H1 (cell line): Measurements from ENCODE around the gene PTPA. TPM values are rescaled to one million over a fixed set of nuclear protein-coding genes. Genes with fewer than 3 reads are reported as not detected.

Experiments
- CHD1 ChIP-seq: IDR thresholded peaks from 2 replicates; pipeline ENCODE4 v1.6.1; 2012; ENCODE audit warnings: low read depth, low read length, improper control_type of control experiment
- EZH2 ChIP-seq: fragments of 200-600 bp; sonication (generic); IDR thresholded peaks from 2 replicates; pipeline ENCODE4 v1.7.1; 2012; ENCODE audit warnings: low read depth, mild to moderate bottlenecking, moderate library complexity, low read length, inconsistent platforms; ENCODE audit not compliant: severe bottlenecking
- HDAC6 ChIP-seq: IDR thresholded peaks from one replicate; pipeline ENCODE4 v1.7.1; 2012; ENCODE audit warnings: low read depth, mild to moderate bottlenecking, inconsistent platforms, low read length, moderate library complexity
- JUN ChIP-seq: IDR thresholded peaks from 2 replicates; pipeline ENCODE4 v1.6.1; 2011; ENCODE audit warnings: low read depth, mild to moderate bottlenecking, improper control_type of control experiment, low read length
- ZNF274 ChIP-seq: IDR thresholded peaks from 2 replicates; pipeline ENCODE4 v1.7.0; 2012; ENCODE audit warnings: low read length, borderline replicate concordance; ENCODE audit errors: extremely low read depth
- polyA plus RNA-seq, 7 experiments: library from polyadenylated mRNA; depleted of rRNA in 3 of 7; stranded (reverse) in 5 of 7; unstranded in 2 of 7; fragments of >200 nt in 5 of 7; fragments of 200-250 nt in 2 of 7; gene quantifications; 1 replicate in 5 of 7; 2 replicates in 1 of 7; 4 replicates in 1 of 7; pipeline versions ENCODE4 v1.2.1 to v1.2.3, GENCODE V29; 2011 to 2013; ENCODE audit warnings: missing spikeins in 2 of 7, mixed read lengths in 2 of 7
- total RNA-seq: library from RNA; stranded (reverse); fragmentation: NEBNext Ultra II Directional; extraction: Animal tissue kit (Norgen Biotek cat#: 25700); gene quantifications from 2 replicates; pipeline ENCODE4 v1.2.1, GENCODE V29; 2021
- TF ChIP-seq, protein P1 (sequence below): fragments of 300-600 bp; sonication (generic); IDR thresholded peaks from 2 replicates; pipeline ENCODE4 v1.7.1; 2012; ENCODE audit warnings: low read length, moderate library complexity, mild to moderate bottlenecking, inconsistent platforms; ENCODE audit not compliant: insufficient replicate concordance

Gene PTPA
- total and polyA plus RNA-seq, 2 of the 8 experiments (the other 6 are each of a cell fraction or from before 2014, with no cell fraction given) = 114 to 145 TPM

DNA sequence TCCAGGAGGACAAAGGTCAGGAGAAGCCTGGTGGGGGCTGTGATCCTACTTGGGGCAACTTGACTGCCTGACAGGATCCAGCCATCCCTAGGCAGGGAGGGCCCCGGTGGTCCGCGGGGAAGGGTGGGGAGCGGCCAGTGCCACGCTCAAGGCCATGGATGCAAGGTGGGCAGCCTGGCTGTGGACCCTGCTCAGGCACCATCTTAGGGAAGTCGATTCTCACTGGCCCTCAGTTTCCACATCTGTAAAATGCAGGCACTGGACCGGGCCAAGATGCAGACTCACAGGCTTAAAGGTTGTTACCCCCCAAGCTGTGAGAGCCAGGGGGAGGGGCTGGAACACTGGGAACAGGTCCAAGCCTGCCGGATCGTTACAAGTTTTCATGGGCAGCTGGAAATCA lies 39.0 kb upstream of the PTPA start (continued):
- TF ChIP-seq, protein P1, sequence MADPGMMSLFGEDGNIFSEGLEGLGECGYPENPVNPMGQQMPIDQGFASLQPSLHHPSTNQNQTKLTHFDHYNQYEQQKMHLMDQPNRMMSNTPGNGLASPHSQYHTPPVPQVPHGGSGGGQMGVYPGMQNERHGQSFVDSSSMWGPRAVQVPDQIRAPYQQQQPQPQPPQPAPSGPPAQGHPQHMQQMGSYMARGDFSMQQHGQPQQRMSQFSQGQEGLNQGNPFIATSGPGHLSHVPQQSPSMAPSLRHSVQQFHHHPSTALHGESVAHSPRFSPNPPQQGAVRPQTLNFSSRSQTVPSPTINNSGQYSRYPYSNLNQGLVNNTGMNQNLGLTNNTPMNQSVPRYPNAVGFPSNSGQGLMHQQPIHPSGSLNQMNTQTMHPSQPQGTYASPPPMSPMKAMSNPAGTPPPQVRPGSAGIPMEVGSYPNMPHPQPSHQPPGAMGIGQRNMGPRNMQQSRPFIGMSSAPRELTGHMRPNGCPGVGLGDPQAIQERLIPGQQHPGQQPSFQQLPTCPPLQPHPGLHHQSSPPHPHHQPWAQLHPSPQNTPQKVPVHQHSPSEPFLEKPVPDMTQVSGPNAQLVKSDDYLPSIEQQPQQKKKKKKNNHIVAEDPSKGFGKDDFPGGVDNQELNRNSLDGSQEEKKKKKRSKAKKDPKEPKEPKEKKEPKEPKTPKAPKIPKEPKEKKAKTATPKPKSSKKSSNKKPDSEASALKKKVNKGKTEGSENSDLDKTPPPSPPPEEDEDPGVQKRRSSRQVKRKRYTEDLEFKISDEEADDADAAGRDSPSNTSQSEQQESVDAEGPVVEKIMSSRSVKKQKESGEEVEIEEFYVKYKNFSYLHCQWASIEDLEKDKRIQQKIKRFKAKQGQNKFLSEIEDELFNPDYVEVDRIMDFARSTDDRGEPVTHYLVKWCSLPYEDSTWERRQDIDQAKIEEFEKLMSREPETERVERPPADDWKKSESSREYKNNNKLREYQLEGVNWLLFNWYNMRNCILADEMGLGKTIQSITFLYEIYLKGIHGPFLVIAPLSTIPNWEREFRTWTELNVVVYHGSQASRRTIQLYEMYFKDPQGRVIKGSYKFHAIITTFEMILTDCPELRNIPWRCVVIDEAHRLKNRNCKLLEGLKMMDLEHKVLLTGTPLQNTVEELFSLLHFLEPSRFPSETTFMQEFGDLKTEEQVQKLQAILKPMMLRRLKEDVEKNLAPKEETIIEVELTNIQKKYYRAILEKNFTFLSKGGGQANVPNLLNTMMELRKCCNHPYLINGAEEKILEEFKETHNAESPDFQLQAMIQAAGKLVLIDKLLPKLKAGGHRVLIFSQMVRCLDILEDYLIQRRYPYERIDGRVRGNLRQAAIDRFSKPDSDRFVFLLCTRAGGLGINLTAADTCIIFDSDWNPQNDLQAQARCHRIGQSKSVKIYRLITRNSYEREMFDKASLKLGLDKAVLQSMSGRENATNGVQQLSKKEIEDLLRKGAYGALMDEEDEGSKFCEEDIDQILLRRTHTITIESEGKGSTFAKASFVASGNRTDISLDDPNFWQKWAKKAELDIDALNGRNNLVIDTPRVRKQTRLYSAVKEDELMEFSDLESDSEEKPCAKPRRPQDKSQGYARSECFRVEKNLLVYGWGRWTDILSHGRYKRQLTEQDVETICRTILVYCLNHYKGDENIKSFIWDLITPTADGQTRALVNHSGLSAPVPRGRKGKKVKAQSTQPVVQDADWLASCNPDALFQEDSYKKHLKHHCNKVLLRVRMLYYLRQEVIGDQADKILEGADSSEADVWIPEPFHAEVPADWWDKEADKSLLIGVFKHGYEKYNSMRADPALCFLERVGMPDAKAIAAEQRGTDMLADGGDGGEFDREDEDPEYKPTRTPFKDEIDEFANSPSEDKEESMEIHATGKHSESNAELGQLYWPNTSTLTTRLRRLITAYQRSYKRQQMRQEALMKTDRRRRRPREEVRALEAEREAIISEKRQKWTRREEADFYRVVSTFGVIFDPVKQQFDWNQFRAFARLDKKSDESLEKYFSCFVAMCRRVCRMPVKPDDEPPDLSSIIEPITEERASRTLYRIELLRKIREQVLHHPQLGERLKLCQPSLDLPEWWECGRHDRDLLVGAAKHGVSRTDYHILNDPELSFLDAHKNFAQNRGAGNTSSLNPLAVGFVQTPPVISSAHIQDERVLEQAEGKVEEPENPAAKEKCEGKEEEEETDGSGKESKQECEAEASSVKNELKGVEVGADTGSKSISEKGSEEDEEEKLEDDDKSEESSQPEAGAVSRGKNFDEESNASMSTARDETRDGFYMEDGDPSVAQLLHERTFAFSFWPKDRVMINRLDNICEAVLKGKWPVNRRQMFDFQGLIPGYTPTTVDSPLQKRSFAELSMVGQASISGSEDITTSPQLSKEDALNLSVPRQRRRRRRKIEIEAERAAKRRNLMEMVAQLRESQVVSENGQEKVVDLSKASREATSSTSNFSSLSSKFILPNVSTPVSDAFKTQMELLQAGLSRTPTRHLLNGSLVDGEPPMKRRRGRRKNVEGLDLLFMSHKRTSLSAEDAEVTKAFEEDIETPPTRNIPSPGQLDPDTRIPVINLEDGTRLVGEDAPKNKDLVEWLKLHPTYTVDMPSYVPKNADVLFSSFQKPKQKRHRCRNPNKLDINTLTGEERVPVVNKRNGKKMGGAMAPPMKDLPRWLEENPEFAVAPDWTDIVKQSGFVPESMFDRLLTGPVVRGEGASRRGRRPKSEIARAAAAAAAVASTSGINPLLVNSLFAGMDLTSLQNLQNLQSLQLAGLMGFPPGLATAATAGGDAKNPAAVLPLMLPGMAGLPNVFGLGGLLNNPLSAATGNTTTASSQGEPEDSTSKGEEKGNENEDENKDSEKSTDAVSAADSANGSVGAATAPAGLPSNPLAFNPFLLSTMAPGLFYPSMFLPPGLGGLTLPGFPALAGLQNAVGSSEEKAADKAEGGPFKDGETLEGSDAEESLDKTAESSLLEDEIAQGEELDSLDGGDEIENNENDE = no peak
- TF ChIP-seq CHD1 = no peak
- TF ChIP-seq ZNF274 = no peak
- no peak for TF ChIP-seq EZH2
- TF ChIP-seq HDAC6 = no peak
- no peak for TF ChIP-seq JUN
